ENCODE data around the gene DAND5.
A peak's percentile ranks its signal among the peaks of the same experiment; 100 is the strongest.

Gene DAND5

GRCh38 chr19:12994701-12995595 is 25.6 kb downstream of the DAND5 start, which contains the start of gene NFIX:
Gene NFIX (plus strand): TSS chr19:12995475. CDS start chr19:12995838, 363 bp downstream.
- peak; percentile 58 to 74 for DNase-seq

GRCh38 chr19:12995596-12996405 is 26.4 kb downstream of the DAND5 start:
- DNase-seq = no peak

GRCh38 chr19:12996406-12997094 is 27.2 kb downstream of the DAND5 start:
- no peak for DNase-seq

- DNase-seq = no peak
Measured at GRCh38 chr19:12997179-12997966, 28.0 kb downstream of the DAND5 start.

GRCh38 chr19:12997967-12998940 is 28.9 kb downstream of the DAND5 start:
- DNase-seq = no peak

- no peak for DNase-seq
Measured at GRCh38 chr19:13001166-13001501, 31.8 kb downstream of the DAND5 start.

- no peak for DNase-seq
Measured at GRCh38 chr19:13001502-13002165, 32.3 kb downstream of the DAND5 start.

- DNase-seq = no peak
Measured at GRCh38 chr19:13002166-13002898, 33.0 kb downstream of the DAND5 start.

- DNase-seq = no peak
Measured at GRCh38 chr19:13003081-13003480, 33.7 kb downstream of the DAND5 start.

- DNase-seq = no peak
Measured at GRCh38 chr19:13004273-13004672, 34.9 kb downstream of the DAND5 start.

- no peak for DNase-seq
Measured at GRCh38 chr19:13005253-13005652, 35.9 kb downstream of the DAND5 start.

GRCh38 chr19:13005861-13006370 is 36.5 kb downstream of the DAND5 start:
- no peak for DNase-seq

GRCh38 chr19:13006431-13007281 is 37.3 kb downstream of the DAND5 start:
- DNase-seq = no peak

GRCh38 chr19:13007292-13008045 is 38.1 kb downstream of the DAND5 start:
- DNase-seq = no peak

GRCh38 chr19:13008926-13009787 is 39.8 kb downstream of the DAND5 start:
- no peak for DNase-seq

GRCh38 chr19:13010038-13010991 is 40.9 kb downstream of the DAND5 start:
- no peak for DNase-seq

Measured in CD4-positive, alpha-beta T cell treated with Interleukin-1 beta for 1 hour (primary cell).